Calu3 (cell line): ENCODE results near the gene ORM1. TPM values are rescaled to one million over a fixed set of nuclear protein-coding genes. Genes with fewer than 3 reads are reported as not detected.

Experiments
- BruUV-seq: library from RNA; stranded (reverse); fragments of 400-500 nt; replicated peaks from 2 replicates; lab custom pipeline; 2021; lab: Mats Ljungman, UMichigan
- CTCF ChIA-PET: fragments of 300-600 bp; sonication (Branson Sonifier 250); formaldehyde crosslinking; loops from one replicate; lab custom pipeline; 2022; ENCODE audit warnings: antibody characterized with exemption; lab: Charles Lee
- DNase-seq: peaks from one replicate; pipeline ENCODE4 v3.0.0; 2022
- H3K27ac Mint-ChIP-seq: one replicate; pipeline ENCODE4 v1.8.0; 2022; ENCODE audit warnings: mixed read lengths; ENCODE audit not compliant: unreplicated experiment
- H3K27me3 Mint-ChIP-seq: one replicate; pipeline ENCODE4 v1.8.0; 2022; ENCODE audit warnings: mixed read lengths; ENCODE audit not compliant: unreplicated experiment
- H3K36me3 Mint-ChIP-seq: one replicate; pipeline ENCODE4 v1.8.0; 2022; ENCODE audit warnings: mild to moderate bottlenecking, moderate library complexity, mixed read lengths; ENCODE audit not compliant: insufficient read depth, unreplicated experiment
- H3K4me1 Mint-ChIP-seq: one replicate; pipeline ENCODE4 v1.8.0; 2022; ENCODE audit warnings: mild to moderate bottlenecking, low read depth, mixed read lengths; ENCODE audit not compliant: unreplicated experiment
- H3K4me3 Mint-ChIP-seq: one replicate; pipeline ENCODE4 v1.8.0; 2022; ENCODE audit warnings: mild to moderate bottlenecking, low read depth, moderate library complexity, mixed read lengths; ENCODE audit not compliant: unreplicated experiment
- H3K9me3 Mint-ChIP-seq: one replicate; pipeline ENCODE4 v1.8.0; 2022; ENCODE audit warnings: low read depth, mixed read lengths; ENCODE audit not compliant: unreplicated experiment
- intact Hi-C: fragments of 100-400 bp; cut with micrococcal nuclease; formaldehyde crosslinking; loops from one replicate; pipeline ENCODE4 v1.10.0; 2022; ENCODE audit not compliant: unreplicated experiment
- total RNA-seq: library from RNA; stranded (reverse); gene quantifications from 2 replicates; pipeline ENCODE4 v1.2.3, GENCODE V29; 2022
- TF ChIP-seq, protein P1 (sequence below): fragments of 200-600 bp; IDR thresholded peaks from one replicate; pipeline ENCODE4 v1.8.0; 2022; ENCODE audit warnings: antibody characterized with exemption; ENCODE audit not compliant: unreplicated experiment

The ORM1 gene
- total RNA-seq, 1 experiment from 2014 or later: not detected

DNA sequence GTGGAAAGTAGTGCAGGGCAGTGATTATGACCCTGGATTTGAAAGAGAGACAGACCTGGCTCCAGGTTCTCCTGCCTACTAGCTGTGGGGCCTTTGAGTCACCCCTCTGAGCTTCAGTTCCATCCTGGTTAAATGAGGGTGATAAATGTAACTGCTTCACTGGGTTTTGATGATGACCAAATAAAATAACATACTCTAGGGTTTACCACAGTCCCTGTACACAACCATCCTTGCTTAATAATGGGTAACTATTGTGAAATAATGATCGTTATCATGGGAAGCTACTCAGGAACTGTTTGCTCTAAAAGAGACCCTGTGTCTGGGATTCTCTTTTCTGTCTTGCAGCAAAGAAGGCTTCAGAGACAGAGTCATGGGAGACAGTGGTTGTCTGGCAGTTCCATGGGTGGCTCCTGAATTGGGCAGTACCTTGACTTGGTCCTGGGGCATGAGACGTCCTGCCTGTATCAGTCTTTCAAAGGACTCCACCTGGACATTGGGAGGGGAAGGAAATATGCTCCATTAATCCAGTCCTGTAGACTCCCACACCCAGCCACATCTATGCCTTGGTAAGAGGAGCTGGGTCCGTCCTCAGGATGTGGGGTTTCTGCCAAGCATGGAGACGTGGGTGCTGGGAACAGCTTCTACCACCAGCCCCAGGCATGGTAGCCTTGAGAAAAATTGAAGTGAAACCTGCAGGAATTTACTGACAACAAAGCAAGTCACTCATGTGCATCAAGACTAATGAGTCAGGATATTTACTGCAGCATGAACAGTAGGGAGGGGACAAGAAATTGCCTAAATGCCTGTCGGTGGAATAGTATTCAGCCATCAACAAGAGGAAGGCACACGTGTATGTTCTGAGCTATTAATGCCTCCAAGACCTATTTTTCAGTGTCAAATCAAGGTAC is 41.5 kb downstream of the ORM1 start:
- Mint-ChIP-seq H3K36me3 (no peaks in the 10 kb centered on the region), H3K9me3 (no peaks in the 10 kb centered on the region), H3K4me1 (peaks cover 10% of the 10 kb centered on the region), H3K27ac (no peak overlapping the region), H3K4me3 (no peak overlapping the region), H3K27me3 (no peaks in the 10 kb centered on the region)
- CTCF ChIA-PET: no interaction called here
- no TSS peak for BruUV-seq
- TF ChIP-seq, protein P1, sequence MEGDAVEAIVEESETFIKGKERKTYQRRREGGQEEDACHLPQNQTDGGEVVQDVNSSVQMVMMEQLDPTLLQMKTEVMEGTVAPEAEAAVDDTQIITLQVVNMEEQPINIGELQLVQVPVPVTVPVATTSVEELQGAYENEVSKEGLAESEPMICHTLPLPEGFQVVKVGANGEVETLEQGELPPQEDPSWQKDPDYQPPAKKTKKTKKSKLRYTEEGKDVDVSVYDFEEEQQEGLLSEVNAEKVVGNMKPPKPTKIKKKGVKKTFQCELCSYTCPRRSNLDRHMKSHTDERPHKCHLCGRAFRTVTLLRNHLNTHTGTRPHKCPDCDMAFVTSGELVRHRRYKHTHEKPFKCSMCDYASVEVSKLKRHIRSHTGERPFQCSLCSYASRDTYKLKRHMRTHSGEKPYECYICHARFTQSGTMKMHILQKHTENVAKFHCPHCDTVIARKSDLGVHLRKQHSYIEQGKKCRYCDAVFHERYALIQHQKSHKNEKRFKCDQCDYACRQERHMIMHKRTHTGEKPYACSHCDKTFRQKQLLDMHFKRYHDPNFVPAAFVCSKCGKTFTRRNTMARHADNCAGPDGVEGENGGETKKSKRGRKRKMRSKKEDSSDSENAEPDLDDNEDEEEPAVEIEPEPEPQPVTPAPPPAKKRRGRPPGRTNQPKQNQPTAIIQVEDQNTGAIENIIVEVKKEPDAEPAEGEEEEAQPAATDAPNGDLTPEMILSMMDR: no peak
- intact Hi-C loops: no loop called here
- no peak for DNase-seq

DNA sequence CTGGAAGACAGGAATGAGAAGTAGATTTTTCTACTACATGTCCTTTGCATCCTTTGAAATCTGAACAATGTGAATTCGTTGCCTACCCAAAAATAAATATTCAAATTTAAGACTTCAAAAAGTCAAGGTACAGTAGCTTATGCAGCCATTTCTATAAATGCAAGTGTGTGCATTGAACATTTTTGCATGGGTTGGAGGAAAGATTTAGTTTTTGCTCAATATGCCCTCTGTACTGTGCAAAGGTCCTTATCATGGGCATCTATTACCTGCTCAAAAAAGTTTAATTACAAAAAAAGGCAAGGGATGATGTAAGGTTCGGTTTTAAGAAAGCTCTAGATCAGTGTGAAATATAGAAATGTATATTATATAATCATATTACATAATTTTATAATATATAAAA is 42.3 kb downstream of the ORM1 start:
- no peaks in the 10 kb centered on the region for H3K9me3 Mint-ChIP-seq
- no peak overlapping the region for H3K27ac Mint-ChIP-seq
- intact Hi-C loops: no loop called here
- peaks cover 10% of the 10 kb centered on the region for H3K4me1 Mint-ChIP-seq
- TF ChIP-seq, protein P1: no peak
- no peaks in the 10 kb centered on the region for H3K27me3 Mint-ChIP-seq
- no peaks in the 10 kb centered on the region for H3K36me3 Mint-ChIP-seq
- no peak for DNase-seq
- no TSS peak for BruUV-seq
- no peak overlapping the region for H3K4me3 Mint-ChIP-seq
- CTCF ChIA-PET: no interaction called here

DNA sequence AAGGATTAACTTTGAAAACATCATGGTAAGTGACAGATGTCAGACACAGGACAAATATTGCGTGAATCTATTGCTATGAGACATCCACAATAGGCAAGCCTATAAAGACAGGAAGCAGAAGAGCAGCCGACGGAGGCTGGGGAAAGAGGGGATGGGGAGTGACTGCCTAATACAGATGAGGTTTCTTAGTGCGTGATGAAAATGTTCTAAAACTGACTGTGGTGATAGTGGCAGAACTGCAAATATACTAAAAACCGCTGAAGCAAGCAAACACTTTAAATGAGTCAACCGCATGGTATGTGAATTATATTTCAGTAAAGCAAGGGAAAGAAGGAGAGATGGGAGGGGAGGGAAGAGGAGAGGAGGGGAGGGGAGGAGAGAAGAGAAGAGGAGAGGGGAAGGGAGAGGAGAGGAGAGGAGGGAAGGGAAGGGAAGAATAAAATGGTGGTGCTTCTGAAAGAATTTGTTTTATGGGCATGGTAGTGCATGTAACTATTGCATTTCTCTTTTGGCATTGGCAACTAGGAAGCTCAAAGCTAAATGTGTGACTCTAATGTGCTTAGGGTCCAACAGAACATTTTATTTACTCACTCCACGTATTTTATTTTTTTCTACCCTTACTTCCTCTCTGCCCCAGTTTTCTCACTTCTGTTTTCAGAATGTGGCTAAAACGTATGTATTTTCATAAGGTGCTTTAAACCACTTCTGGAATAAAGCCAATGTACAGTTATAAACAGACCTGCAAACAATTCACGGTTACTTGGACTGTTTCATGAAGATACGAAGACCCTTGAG is 43.6 kb downstream of the ORM1 start:
- TF ChIP-seq, protein P1: no peak
- intact Hi-C loops: no loop called here
- DNase-seq: no peak
- BruUV-seq: no TSS peak
- H3K36me3 Mint-ChIP-seq: no peaks in the 10 kb centered on the region
- no peaks in the 10 kb centered on the region for H3K27me3 Mint-ChIP-seq
- H3K27ac Mint-ChIP-seq: no peak overlapping the region
- no peak overlapping the region for H3K4me3 Mint-ChIP-seq
- CTCF ChIA-PET: no interaction called here
- no peaks in the 10 kb centered on the region for H3K9me3 Mint-ChIP-seq
- H3K4me1 Mint-ChIP-seq: peaks cover 10% of the 10 kb centered on the region

DNA sequence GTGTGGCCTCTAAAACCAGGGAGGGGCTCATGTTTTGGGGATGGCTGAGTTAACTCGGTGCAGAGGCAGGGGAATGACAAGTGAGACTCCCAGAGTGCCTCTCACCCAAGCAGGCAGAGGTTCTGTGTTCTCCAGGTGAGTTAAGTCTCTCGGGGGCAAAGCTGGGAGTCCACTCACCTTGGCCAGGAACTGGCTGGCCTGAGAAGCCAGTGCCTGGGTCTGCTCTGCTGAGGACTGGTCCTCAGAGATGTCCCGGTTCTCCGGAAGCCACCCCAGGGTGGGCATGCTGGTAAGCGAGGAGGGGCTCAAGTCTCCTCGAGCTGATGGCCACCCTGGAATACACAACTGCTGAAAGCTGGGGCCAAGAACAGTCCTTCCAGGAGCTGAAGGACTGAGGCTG is 44.5 kb downstream of the ORM1 start:
- TF ChIP-seq, protein P1: no peak
- no peaks in the 10 kb centered on the region for H3K27me3 Mint-ChIP-seq
- DNase-seq: no peak
- no peaks in the 10 kb centered on the region for H3K36me3 Mint-ChIP-seq
- H3K9me3 Mint-ChIP-seq: no peaks in the 10 kb centered on the region
- H3K4me1 Mint-ChIP-seq: peaks cover 10% of the 10 kb centered on the region
- no peak overlapping the region for H3K27ac Mint-ChIP-seq
- no peak overlapping the region for H3K4me3 Mint-ChIP-seq
- no TSS peak for BruUV-seq
- CTCF ChIA-PET: no interaction called here
- intact Hi-C loops: no loop called here
